ENCODE results near the gene TSC2.
A peak's percentile ranks its signal among the peaks of the same experiment; 100 is the strongest.
"Not testable (repeated sequence)": the region's sequence is repeated elsewhere in the genome, so short reads cannot be mapped to it uniquely, and the experiment has no call there.

TSC2 gene

DNA sequence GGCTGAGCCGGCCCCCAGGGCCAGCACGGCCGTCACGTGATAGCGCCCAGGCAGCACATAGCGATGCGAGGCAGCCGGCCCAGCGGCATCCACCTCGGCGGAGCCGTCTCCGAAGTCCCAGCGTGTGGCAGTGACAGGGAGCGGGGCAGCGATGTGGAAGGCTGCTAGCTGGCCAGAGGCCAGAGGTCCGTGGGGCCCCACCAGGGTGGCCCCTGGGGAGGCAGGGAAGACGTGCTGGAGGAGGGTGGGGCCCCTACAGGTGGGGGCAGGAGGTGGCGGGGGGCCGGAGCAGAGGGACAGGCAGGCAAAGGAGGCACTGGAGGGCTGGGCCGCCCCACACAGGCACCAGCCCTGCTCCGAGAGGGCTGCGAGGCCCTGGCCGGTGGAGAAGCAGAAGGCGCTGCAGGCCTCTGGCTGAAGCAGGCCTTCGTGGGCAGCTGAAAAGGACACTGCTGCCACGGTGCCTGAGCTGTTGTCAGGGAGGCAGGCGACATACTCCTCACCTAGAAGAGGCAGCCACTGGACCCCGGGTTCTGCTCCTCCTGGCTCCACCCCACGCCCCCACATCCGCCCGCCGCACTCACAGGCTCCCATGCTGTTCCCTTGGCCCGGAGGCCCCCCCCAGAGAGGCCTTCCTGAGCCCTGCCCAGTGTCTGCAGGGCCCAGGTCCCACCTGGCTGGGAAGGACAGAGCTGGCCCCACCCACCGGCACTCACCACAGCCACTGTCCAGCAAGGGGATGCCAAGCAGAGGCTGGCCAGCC is 70.4 kb downstream of the TSC2 start:
- DNase-seq (ENCODE audit: low spot score); H3K36me3 Mint-ChIP-seq (ENCODE audit: low read depth); H3K27ac Mint-ChIP-seq; H3K4me3 Mint-ChIP-seq; H3K9me3 Mint-ChIP-seq; H3K4me1 Mint-ChIP-seq (ENCODE audit: low read depth); H3K27me3 Mint-ChIP-seq (ENCODE audit: low read depth): not testable (repeated sequence)

- H3K4me3 Mint-ChIP-seq; H3K9me3 Mint-ChIP-seq; H3K27me3 Mint-ChIP-seq (ENCODE audit: low read depth); DNase-seq (ENCODE audit: low spot score); H3K27ac Mint-ChIP-seq; H3K4me1 Mint-ChIP-seq (ENCODE audit: low read depth); H3K36me3 Mint-ChIP-seq (ENCODE audit: low read depth): not testable (repeated sequence)
These were observed 73.5 kb downstream of the TSC2 start for GRCh38 chr16:2121325-2121724.

DNA sequence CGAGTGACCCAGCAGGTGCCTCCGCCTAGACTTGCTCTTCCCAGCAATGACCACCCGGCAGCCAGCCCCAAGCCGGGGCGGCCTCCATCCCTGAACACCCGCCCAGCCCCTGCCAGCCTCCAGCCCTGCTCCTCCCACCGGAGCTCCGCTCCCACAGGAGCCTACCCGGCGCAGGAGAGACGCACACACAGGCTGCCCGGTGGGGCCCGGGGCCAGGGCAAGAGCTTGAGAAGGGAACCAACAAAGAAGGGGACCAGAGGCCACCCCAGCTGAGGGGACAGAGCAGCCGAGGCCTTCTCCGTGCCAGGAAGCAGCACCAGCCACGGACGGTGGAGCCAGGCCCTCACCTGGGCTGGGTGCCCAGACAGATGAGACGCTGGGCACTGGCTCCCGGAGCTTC is 74.1 kb downstream of the TSC2 start:
- Mint-ChIP-seq H3K36me3 (ENCODE audit: low read depth) (no peaks in the 10 kb centered on the region), H3K27ac (no peak overlapping the region), H3K4me1 (ENCODE audit: low read depth) (no peaks in the 10 kb centered on the region), H3K4me3 (no peak overlapping the region), H3K27me3 (ENCODE audit: low read depth) (no peaks in the 10 kb centered on the region), H3K9me3 (no peaks in the 10 kb centered on the region)
- no peak for DNase-seq (ENCODE audit: low spot score)

DNA sequence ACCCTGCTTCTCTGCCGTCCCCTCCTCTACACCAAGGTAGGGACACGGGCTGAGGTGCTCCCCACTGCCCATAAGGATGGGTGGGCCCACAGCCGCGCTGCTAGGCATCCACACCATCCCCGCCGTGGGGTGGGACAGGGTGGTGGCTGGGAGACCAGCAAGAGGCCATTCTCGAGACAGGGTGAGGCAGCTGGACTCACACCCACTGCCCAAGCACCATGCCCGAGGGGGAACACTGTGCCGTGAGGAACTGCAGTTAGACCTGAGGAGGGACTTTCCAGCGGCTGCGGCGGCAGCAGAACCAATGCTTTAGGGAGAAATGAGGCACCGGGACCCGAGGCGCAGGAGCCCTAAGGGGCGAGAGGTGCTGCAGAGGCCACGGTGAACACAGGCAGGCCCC is 74.6 kb downstream of the TSC2 start:
- Mint-ChIP-seq H3K27me3 (ENCODE audit: low read depth) (no peaks in the 10 kb centered on the region), H3K27ac (no peak overlapping the region)
- DNase-seq (ENCODE audit: low spot score): no peak

GRCh38 chr16:2122934-2123683 is 75.3 kb downstream of the TSC2 start:
- not testable (repeated sequence) for H3K4me3 Mint-ChIP-seq; DNase-seq (ENCODE audit: low spot score); H3K9me3 Mint-ChIP-seq; H3K27me3 Mint-ChIP-seq (ENCODE audit: low read depth); H3K27ac Mint-ChIP-seq; H3K4me1 Mint-ChIP-seq (ENCODE audit: low read depth); H3K36me3 Mint-ChIP-seq (ENCODE audit: low read depth)

More for the DNA sequence above, 74.6 kb downstream of the TSC2 start:
- Mint-ChIP-seq H3K4me3 (no peak overlapping the region), H3K9me3 (no peaks in the 10 kb centered on the region), H3K36me3 (ENCODE audit: low read depth) (no peaks in the 10 kb centered on the region), H3K4me1 (ENCODE audit: low read depth) (no peaks in the 10 kb centered on the region)

GRCh38 chr16:2123706-2124376 is 76.1 kb downstream of the TSC2 start:
- not testable (repeated sequence) for H3K9me3 Mint-ChIP-seq; H3K36me3 Mint-ChIP-seq (ENCODE audit: low read depth); H3K4me1 Mint-ChIP-seq (ENCODE audit: low read depth); DNase-seq (ENCODE audit: low spot score); H3K4me3 Mint-ChIP-seq; H3K27me3 Mint-ChIP-seq (ENCODE audit: low read depth); H3K27ac Mint-ChIP-seq

DNA sequence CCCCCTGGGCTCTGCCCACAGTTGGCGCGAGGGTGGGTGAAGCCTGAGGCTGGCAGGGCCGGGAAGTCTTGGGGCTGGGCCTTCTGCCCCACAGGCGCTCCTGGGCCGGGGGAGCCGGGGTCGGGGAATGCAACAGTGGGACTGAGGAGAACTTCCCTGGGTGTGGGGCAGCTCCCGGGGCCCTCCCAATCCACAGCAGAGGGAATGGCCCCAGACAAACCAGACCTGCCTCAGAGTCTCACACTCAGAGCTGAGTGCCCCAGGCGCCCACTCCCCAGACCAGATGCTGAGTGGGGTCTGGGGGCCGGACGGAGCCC is 76.5 kb downstream of the TSC2 start:
- H3K27me3 Mint-ChIP-seq (ENCODE audit: low read depth); H3K4me3 Mint-ChIP-seq; H3K36me3 Mint-ChIP-seq (ENCODE audit: low read depth); H3K4me1 Mint-ChIP-seq (ENCODE audit: low read depth); H3K27ac Mint-ChIP-seq; H3K9me3 Mint-ChIP-seq; DNase-seq (ENCODE audit: low spot score): not testable (repeated sequence)

GRCh38 chr16:2124694-2125444 is 77.1 kb downstream of the TSC2 start:
- H3K36me3 Mint-ChIP-seq (ENCODE audit: low read depth); H3K4me3 Mint-ChIP-seq; DNase-seq (ENCODE audit: low spot score); H3K9me3 Mint-ChIP-seq; H3K27ac Mint-ChIP-seq; H3K27me3 Mint-ChIP-seq (ENCODE audit: low read depth); H3K4me1 Mint-ChIP-seq (ENCODE audit: low read depth): not testable (repeated sequence)

- not testable (repeated sequence) for H3K9me3 Mint-ChIP-seq; H3K27me3 Mint-ChIP-seq (ENCODE audit: low read depth); H3K4me3 Mint-ChIP-seq; DNase-seq (ENCODE audit: low spot score); H3K27ac Mint-ChIP-seq; H3K36me3 Mint-ChIP-seq (ENCODE audit: low read depth); H3K4me1 Mint-ChIP-seq (ENCODE audit: low read depth)
These were observed 77.8 kb downstream of the TSC2 start for GRCh38 chr16:2125609-2126008.

- not testable (repeated sequence) for H3K9me3 Mint-ChIP-seq; H3K27ac Mint-ChIP-seq; H3K36me3 Mint-ChIP-seq (ENCODE audit: low read depth); H3K27me3 Mint-ChIP-seq (ENCODE audit: low read depth); DNase-seq (ENCODE audit: low spot score); H3K4me3 Mint-ChIP-seq; H3K4me1 Mint-ChIP-seq (ENCODE audit: low read depth)
These were observed 78.5 kb downstream of the TSC2 start for GRCh38 chr16:2126161-2126743.

GRCh38 chr16:2126928-2127556 is 79.3 kb downstream of the TSC2 start:
- not testable (repeated sequence) for H3K36me3 Mint-ChIP-seq (ENCODE audit: low read depth); H3K27ac Mint-ChIP-seq

DNA sequence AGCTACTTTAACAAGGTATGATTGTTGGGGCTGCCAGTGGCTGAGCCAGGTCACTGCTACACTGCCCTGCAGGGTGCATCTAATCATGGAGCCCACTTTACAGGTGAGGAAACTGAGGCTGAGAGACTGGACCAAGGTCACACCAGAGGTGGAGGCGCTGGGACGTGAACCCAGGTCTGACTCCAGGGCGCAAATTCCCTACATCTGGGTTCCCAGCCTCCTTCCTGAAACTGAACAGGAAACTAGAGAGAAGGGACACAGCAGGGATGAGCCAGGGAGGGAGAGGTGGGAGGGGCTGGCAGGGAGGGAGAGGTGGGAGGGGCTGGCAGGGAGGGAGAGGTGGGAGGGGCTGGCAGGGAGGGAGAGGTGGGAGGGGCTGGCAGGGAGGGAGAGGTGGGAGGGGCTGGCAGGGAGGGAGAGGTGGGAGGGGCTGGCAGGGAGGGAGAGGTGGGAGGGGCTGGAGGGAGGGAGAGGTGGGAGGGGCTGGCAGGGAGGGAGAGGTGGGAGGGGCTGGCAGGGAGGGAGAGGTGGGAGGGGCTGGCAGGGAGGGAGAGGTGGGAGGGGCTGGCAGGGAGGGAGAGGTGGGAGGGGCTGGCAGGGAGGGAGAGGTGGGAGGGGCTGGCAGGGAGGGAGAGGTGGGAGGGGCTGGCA is 80.0 kb downstream of the TSC2 start:
- not testable (repeated sequence) for H3K27ac Mint-ChIP-seq; H3K9me3 Mint-ChIP-seq; H3K4me3 Mint-ChIP-seq; DNase-seq (ENCODE audit: low spot score); H3K4me1 Mint-ChIP-seq (ENCODE audit: low read depth); H3K36me3 Mint-ChIP-seq (ENCODE audit: low read depth); H3K27me3 Mint-ChIP-seq (ENCODE audit: low read depth)

More at GRCh38 chr16:2126928-2127556, 79.3 kb downstream of the TSC2 start:
- not testable (repeated sequence) for DNase-seq (ENCODE audit: low spot score); H3K27me3 Mint-ChIP-seq (ENCODE audit: low read depth); H3K4me3 Mint-ChIP-seq; H3K4me1 Mint-ChIP-seq (ENCODE audit: low read depth); H3K9me3 Mint-ChIP-seq

DNA sequence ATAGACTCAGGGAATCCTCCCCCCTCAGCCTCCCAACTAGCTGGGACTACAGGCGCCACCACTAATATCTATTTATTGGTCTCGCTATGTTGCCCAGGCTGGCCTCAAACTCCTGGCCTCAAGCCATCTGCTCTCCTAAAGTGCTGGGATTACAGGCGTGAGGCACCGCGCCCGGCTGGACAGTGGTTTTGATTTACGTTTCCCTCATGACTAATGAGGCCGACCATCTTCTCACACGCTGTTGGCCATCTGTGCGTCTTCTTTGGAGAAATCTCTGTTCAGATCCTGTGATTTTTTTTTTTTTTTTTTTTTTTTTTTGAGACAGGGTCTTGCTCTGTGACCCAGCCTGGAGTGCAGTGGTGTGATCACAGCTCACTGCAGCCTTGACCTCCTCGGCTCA is 81.5 kb downstream of the TSC2 start:
- H3K4me1 Mint-ChIP-seq (ENCODE audit: low read depth); DNase-seq (ENCODE audit: low spot score); H3K27ac Mint-ChIP-seq; H3K36me3 Mint-ChIP-seq (ENCODE audit: low read depth); H3K9me3 Mint-ChIP-seq; H3K27me3 Mint-ChIP-seq (ENCODE audit: low read depth): not testable (repeated sequence)
- peak overlapping the region; percentile 9 for H3K4me3 Mint-ChIP-seq
